ENCODE measurements around the gene NAXE. TPM values are rescaled to one million over a fixed set of nuclear protein-coding genes. Genes with fewer than 3 reads are reported as not detected.

The NAXE gene
- 121 TPM for polyA plus RNA-seq (2012; ENCODE audit: insufficient read depth, insufficient read length, low read depth)

DNA sequence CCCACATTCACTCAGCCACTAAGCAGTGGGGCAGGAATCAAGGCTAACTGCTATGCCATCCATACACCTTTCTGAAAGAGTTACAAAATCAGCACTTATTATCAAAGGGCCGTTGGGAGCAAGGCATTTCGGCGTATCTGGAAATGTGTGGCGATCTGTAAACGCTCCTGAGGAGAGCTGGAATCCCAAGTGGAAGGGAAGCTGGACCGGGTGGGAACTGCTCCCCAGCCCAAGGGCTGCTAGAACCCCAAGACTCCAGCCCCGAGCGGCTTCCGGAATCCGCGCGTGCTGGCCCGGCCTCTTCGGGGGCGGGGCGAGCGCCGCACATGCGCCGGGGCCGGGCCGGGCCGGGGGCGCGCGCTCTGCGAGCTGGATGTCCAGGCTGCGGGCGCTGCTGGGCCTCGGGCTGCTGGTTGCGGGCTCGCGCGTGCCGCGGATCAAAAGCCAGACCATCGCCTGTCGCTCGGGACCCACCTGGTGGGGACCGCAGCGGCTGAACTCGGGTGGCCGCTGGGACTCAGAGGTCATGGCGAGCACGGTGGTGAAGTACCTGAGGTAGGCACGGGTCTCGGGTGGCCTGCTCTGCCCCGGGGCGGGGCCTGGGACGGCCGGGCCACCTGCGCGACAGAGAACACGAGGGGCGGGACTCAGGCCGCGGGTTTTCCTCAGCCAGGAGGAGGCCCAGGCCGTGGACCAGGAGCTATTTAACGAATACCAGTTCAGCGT, at the start of gene NAXE:
NAXE (plus strand) TSS at position 345 of the 726 bp plus-strand sequence; CDS start at position 374, 29 bp downstream.
- Histone ChIP-seq H3K36me3 (peaks cover 45% of the 10 kb centered on the region), H3K4me3 (ENCODE audit: low read depth, low read length) (peak within 1 kb of the TSS; percentile 88), H3K4me1 (no peaks in the 10 kb centered on the region), H3K9me3 (no peaks in the 10 kb centered on the region), H3K27me3 (no peaks in the 10 kb centered on the region)
- TF ChIP-seq, protein P1, sequence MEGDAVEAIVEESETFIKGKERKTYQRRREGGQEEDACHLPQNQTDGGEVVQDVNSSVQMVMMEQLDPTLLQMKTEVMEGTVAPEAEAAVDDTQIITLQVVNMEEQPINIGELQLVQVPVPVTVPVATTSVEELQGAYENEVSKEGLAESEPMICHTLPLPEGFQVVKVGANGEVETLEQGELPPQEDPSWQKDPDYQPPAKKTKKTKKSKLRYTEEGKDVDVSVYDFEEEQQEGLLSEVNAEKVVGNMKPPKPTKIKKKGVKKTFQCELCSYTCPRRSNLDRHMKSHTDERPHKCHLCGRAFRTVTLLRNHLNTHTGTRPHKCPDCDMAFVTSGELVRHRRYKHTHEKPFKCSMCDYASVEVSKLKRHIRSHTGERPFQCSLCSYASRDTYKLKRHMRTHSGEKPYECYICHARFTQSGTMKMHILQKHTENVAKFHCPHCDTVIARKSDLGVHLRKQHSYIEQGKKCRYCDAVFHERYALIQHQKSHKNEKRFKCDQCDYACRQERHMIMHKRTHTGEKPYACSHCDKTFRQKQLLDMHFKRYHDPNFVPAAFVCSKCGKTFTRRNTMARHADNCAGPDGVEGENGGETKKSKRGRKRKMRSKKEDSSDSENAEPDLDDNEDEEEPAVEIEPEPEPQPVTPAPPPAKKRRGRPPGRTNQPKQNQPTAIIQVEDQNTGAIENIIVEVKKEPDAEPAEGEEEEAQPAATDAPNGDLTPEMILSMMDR (IDR thresholded peaks at IDR 0.05; ENCODE audit: low read depth, low read length), result no peak
- DNase-seq, result peak; percentile 78

DNA sequence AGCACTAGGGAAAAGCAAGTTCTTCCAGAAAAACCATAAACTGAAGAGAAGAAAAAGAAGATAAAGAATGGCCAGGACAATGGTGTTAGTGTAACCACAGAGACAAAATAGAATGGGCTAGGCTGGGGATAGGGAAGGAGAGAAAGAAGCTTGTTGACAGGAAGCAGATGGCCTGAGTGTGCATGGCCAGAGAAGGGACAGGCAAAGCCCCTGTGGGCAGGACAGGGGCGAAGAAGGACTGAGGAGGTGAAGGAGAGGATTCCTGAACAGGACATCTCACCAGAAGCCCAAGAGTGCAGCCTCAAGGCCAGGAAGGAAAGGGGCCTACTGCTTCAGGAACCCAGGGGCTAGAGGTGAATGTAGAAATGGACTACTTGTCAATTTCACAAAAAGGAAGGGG, 48.5 kb upstream of the NAXE start:
- DNase-seq, result no peak
- Histone ChIP-seq H3K4me1 (no peaks in the 10 kb centered on the region), H3K36me3 (peaks cover 11% of the 10 kb centered on the region), H3K4me3 (ENCODE audit: low read depth, low read length) (no peak overlapping the region), H3K27me3 (no peaks in the 10 kb centered on the region), H3K9me3 (no peaks in the 10 kb centered on the region)
- TF ChIP-seq, protein P1 (IDR thresholded peaks at IDR 0.05; ENCODE audit: low read depth, low read length), result no peak

DNA sequence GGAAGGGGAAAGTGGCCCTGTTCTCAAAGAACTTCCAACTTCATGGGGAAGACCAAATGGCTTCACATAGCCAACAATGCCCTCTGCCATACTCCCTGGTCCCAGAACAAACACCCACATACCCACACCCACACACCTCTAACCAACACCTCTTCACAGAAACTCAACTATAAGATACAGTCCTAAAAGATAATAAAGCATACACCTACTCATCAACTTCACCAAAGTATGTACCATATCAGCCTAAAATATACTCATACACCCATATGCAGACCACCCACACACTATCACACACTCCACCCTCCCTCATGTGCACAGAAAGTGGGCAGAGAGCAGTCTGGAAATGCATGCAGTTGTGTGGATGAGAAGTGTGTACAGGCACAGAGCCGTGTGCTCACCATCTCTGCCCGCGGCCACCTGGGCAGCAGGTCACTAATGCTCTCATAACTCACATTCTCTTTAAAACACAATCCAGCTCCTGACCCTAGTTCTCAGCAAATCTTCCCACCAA, 46.9 kb upstream of the NAXE start:
- Histone ChIP-seq H3K4me3 (ENCODE audit: low read depth, low read length) (no peak overlapping the region), H3K36me3 (peaks cover 6% of the 10 kb centered on the region; the same call in 1 of the 2 replicates), H3K27me3 (no peaks in the 10 kb centered on the region), H3K4me1 (no peaks in the 10 kb centered on the region), H3K9me3 (no peaks in the 10 kb centered on the region)
- TF ChIP-seq, protein P1 (IDR thresholded peaks at IDR 0.05; ENCODE audit: low read depth, low read length), result no peak
- no peak for DNase-seq

DNA sequence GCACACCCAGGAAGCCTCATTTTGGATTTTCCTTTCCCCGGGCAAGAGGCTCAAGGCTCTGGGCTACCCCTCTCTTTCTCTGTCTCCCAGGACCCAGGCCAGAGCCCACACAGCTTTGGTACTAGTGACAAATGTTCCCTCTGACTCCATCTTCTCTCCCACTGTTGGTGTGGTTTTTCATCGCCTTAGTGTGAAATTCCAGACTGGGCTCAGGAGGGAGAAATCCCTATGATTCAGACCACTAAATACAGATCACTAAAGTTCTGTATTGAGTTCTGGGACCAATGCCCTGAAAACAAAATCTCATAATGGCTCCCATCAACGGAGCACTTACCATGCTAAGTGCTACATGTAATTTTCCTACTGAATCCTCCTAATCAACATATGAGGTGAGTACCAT, 45.3 kb upstream of the NAXE start:
- TF ChIP-seq, protein P1 (IDR thresholded peaks at IDR 0.05; ENCODE audit: low read depth, low read length), result no peak
- Histone ChIP-seq H3K36me3 (peaks cover 6% of the 10 kb centered on the region; the same call in 1 of the 2 replicates), H3K4me1 (no peaks in the 10 kb centered on the region), H3K4me3 (ENCODE audit: low read depth, low read length) (no peak overlapping the region), H3K27me3 (no peaks in the 10 kb centered on the region), H3K9me3 (no peaks in the 10 kb centered on the region)
- DNase-seq, result no peak

DNA sequence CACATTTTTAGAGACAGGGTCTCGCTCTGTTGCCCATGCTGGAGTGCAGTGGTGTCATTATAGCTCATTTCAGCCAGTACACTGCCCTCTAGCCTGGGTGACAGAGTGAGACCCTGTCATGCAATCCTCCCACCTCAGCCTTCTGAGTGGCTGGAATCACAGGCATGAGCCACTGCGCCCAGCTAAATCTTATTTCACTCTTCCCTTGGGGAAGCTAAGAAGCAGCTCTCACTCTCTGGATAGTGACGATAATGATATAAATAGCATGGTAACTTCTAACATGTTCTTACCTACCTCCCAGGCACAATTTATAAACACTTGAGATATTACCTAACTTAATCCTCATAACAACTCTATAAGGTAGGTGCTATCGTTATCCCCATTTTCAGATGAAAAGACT, 44.1 kb upstream of the NAXE start:
- DNase-seq, result no peak
- H3K27me3 ChIP-seq, result no peaks in the 10 kb centered on the region
- no peaks in the 10 kb centered on the region for H3K9me3 ChIP-seq
- H3K4me3 ChIP-seq (ENCODE audit: low read depth, low read length), result no peak overlapping the region
- peaks cover 6% of the 10 kb centered on the region; the same call in 1 of the 2 replicates for H3K36me3 ChIP-seq
- TF ChIP-seq, protein P1 (IDR thresholded peaks at IDR 0.05; ENCODE audit: low read depth, low read length), result no peak
- no peaks in the 10 kb centered on the region for H3K4me1 ChIP-seq

DNA sequence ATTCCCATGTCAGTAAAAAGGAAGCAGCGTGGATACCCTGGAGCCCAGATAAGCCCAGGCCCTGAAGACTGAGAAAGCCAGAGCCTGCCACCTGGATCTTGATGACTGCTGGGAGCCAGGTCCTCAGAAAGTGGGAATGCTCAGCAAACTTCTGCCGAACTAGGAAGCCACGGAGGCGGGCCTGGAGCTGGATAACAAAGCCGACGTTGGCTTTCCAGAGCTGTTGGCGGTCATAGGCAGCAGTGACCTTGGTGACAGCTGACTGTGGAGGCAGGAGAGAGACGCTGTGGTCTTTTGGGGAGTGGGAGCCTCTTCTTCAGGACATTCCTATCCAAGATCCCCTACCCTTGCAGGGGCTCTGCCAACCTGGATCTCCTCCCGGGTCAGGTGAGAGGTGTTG, 43.6 kb upstream of the NAXE start:
- TF ChIP-seq, protein P1 (IDR thresholded peaks at IDR 0.05; ENCODE audit: low read depth, low read length), result no peak
- peaks cover 6% of the 10 kb centered on the region; the same call in 1 of the 2 replicates for H3K36me3 ChIP-seq
- no peak overlapping the region for H3K4me3 ChIP-seq (ENCODE audit: low read depth, low read length)
- no peaks in the 10 kb centered on the region for H3K27me3 ChIP-seq
- DNase-seq, result no peak
- no peaks in the 10 kb centered on the region for H3K4me1 ChIP-seq
- no peaks in the 10 kb centered on the region for H3K9me3 ChIP-seq

Data from BE2C (cell line).